HepG2 (cell line): ENCODE results near the gene ZC3H12A. TPM values are rescaled to one million over a fixed set of nuclear protein-coding genes. Genes with fewer than 3 reads are reported as not detected.

Experiments
- AHR ChIP-seq: IDR thresholded peaks from 2 replicates; pipeline ENCODE4 v1.6.1; 2018; ENCODE audit warnings: missing genetic modification reagents, missing compliant biosample characterization
- EHMT2 ChIP-seq: fragments of 200-600 bp; sonication (generic); IDR thresholded peaks from 2 replicates; pipeline ENCODE4 v1.7.0; 2017; ENCODE audit warnings: antibody characterized with exemption, low read depth, low read length, borderline replicate concordance
- KMT2B ChIP-seq: IDR thresholded peaks from 2 replicates; pipeline ENCODE4 v1.6.1; 2016; ENCODE audit warnings: missing genetic modification reagents, missing compliant biosample characterization
- MLXIP ChIP-seq: sonication (generic); formaldehyde crosslinking; IDR thresholded peaks from 2 replicates; pipeline ENCODE4 v1.9.0; 2021; ENCODE audit warnings: missing genetic modification reagents, borderline replicate concordance
- PATZ1 ChIP-seq: sonication (generic); formaldehyde crosslinking; IDR thresholded peaks from 2 replicates; pipeline ENCODE4 v1.4.0; 2020; ENCODE audit warnings: missing genetic modification reagents
- PHF21A ChIP-seq: sonication (generic); formaldehyde crosslinking; IDR thresholded peaks from 2 replicates; pipeline ENCODE4 v1.5.0; 2020; ENCODE audit warnings: mild to moderate bottlenecking, missing genetic modification reagents
- PRMT3 ChIP-seq: sonication (generic); formaldehyde crosslinking; IDR thresholded peaks from 2 replicates; pipeline ENCODE4 v1.8.1; 2022; ENCODE audit warnings: low read depth, mild to moderate bottlenecking, moderate library complexity, missing genetic modification reagents, borderline replicate concordance
- RBFOX2 ChIP-seq: fragments of 200-400 bp; formaldehyde crosslinking; IDR thresholded peaks from 2 replicates; pipeline ENCODE4 v1.6.1; 2017; ENCODE audit warnings: low read depth, mild to moderate bottlenecking, low read length
- TFAP4 ChIP-seq: sonication (generic); IDR thresholded peaks from 2 replicates; pipeline ENCODE4 v1.6.1; 2016; ENCODE audit warnings: low read depth, borderline replicate concordance
- ZBTB20 ChIP-seq: sonication (generic); formaldehyde crosslinking; IDR thresholded peaks from 2 replicates; pipeline ENCODE4 v1.8.1; 2023; ENCODE audit warnings: missing genetic modification reagents, low read depth, mild to moderate bottlenecking, borderline replicate concordance
- ZMYM2 ChIP-seq: sonication (generic); formaldehyde crosslinking; IDR thresholded peaks from 2 replicates; pipeline ENCODE4 v1.8.0; 2022; ENCODE audit warnings: mild to moderate bottlenecking, missing genetic modification reagents
- ZNF501 ChIP-seq: sonication (generic); formaldehyde crosslinking; IDR thresholded peaks from 2 replicates; pipeline ENCODE4 v1.5.1; 2020; ENCODE audit warnings: mild to moderate bottlenecking, moderate library complexity, missing genetic modification reagents
- ZNF691 ChIP-seq: sonication (generic); formaldehyde crosslinking; IDR thresholded peaks from 2 replicates; pipeline ENCODE4 v1.4.0; 2020; ENCODE audit warnings: missing genetic modification reagents, low read depth, mild to moderate bottlenecking, borderline replicate concordance
- ZNF740 ChIP-seq: sonication (generic); formaldehyde crosslinking; IDR thresholded peaks from 2 replicates; pipeline ENCODE4 v1.4.0; 2020; ENCODE audit warnings: missing genetic modification reagents
- polyA plus RNA-seq, 8 experiments: library from polyadenylated mRNA; depleted of rRNA in 3 of 8; stranded (reverse) in 7 of 8; unstranded in 1 of 8; fragments of >200 nt; fragmentation: Illumina TruSeq in 4 of 8; extraction: Trizol in 4 of 8; gene quantifications; 2 replicates each; pipeline versions ENCODE4 v1.2.1 to v1.2.3, GENCODE V29; 2011 to 2016; ENCODE audit warnings: low read depth in 4 of 8, missing spikeins in 1 of 8, mixed read lengths in 1 of 8; ENCODE audit not compliant: insufficient read depth in 1 of 8
- total RNA-seq, 5 experiments: library from RNA; depleted of rRNA; stranded (reverse); fragments of >200 nt; fragmentation: Illumina TruSeq; extraction: Trizol; gene quantifications; 2 replicates each; pipeline ENCODE4 v1.2.3, GENCODE V29; 2016; ENCODE audit warnings: low read depth in 1 of 5
- TF ChIP-seq, protein P1 (sequence below): sonication (generic); formaldehyde crosslinking; IDR thresholded peaks from 2 replicates; pipeline ENCODE4 v1.8.1; 2023; ENCODE audit warnings: missing genetic modification reagents, inconsistent platforms, borderline replicate concordance
- TF ChIP-seq, protein P2 (sequence below), 2 experiments: sonication (generic) in 1 of 2; formaldehyde crosslinking in 1 of 2; IDR thresholded peaks; 2 replicates each; pipeline versions ENCODE4 v1.4.0 to v1.6.1; 2018 to 2020; ENCODE audit warnings: missing genetic modification reagents in 2 of 2, borderline replicate concordance in 1 of 2, low read depth in 1 of 2, mild to moderate bottlenecking in 1 of 2, missing biosample characterization in 1 of 2

Gene ZC3H12A
- total and polyA plus RNA-seq, 2 of the 13 experiments (the other 11 are each of a cell fraction or from before 2014, with no cell fraction given), result 6.8 to 13.3 TPM

- TF ChIP-seq, protein P1, sequence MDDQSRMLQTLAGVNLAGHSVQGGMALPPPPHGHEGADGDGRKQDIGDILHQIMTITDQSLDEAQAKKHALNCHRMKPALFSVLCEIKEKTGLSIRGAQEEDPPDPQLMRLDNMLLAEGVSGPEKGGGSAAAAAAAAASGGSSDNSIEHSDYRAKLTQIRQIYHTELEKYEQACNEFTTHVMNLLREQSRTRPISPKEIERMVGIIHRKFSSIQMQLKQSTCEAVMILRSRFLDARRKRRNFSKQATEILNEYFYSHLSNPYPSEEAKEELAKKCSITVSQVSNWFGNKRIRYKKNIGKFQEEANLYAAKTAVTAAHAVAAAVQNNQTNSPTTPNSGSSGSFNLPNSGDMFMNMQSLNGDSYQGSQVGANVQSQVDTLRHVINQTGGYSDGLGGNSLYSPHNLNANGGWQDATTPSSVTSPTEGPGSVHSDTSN (CRISPR knock-in tag), result 0 out of 2 replicates have a peak, but pooled peaks have one; percentile 42
- TF ChIP-seq TFAP4, result no peak
- peak; percentile 71 for TF ChIP-seq ZNF501 (CRISPR knock-in tag)
- TF ChIP-seq PATZ1, result peak; percentile 23
- TF ChIP-seq PHF21A, result 0 out of 2 replicates have a peak, but pooled peaks have one; percentile 22
- 0 out of 2 replicates have a peak, but pooled peaks have one; percentile 70 for TF ChIP-seq AHR (CRISPR knock-in tag)
- 0 out of 2 replicates have a peak, but pooled peaks have one; percentile 31 for TF ChIP-seq ZMYM2 (CRISPR knock-in tag)
- peak; percentile 89; the same call in 1 of the 2 replicates for TF ChIP-seq MLXIP (CRISPR knock-in tag)
- TF ChIP-seq RBFOX2, result peak; percentile 96
- TF ChIP-seq, protein P2, sequence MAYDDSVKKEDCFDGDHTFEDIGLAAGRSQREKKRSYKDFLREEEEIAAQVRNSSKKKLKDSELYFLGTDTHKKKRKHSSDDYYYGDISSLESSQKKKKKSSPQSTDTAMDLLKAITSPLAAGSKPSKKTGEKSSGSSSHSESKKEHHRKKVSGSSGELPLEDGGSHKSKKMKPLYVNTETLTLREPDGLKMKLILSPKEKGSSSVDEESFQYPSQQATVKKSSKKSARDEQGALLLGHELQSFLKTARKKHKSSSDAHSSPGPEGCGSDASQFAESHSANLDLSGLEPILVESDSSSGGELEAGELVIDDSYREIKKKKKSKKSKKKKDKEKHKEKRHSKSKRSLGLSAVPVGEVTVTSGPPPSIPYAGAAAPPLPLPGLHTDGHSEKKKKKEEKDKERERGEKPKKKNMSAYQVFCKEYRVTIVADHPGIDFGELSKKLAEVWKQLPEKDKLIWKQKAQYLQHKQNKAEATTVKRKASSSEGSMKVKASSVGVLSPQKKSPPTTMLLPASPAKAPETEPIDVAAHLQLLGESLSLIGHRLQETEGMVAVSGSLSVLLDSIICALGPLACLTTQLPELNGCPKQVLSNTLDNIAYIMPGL (CRISPR knock-in tag; IDR thresholded peaks at IDR 0.05; ENCODE audit: borderline replicate concordance in 1 of 2, low read depth in 1 of 2), result peak in 1 of 2 experiments; percentile 82; a peak in 3 of 4 replicates
- peak; percentile 79 for TF ChIP-seq KMT2B
- TF ChIP-seq ZBTB20, result 0 out of 2 replicates have a peak, but pooled peaks have one; percentile 43
- TF ChIP-seq ZNF740 (CRISPR knock-in tag), result 0 out of 2 replicates have a peak, but pooled peaks have one; percentile 55
- TF ChIP-seq EHMT2, result no peak
- TF ChIP-seq PRMT3, result no peak
- peak; percentile 59; the same call in 1 of the 2 replicates for TF ChIP-seq ZNF691
Measured at GRCh38 chr1:37514350-37515184, 40.2 kb downstream of the ZC3H12A start, which contains the start of gene MEAF6 (continued).
